Measurements from ENCODE around the gene DCPS.
"Not testable (repeated sequence)": the region's sequence is repeated elsewhere in the genome, so short reads cannot be mapped to it uniquely, and the experiment has no call there.

Gene DCPS

GRCh38 chr11:126370016-126370415 is 66.2 kb downstream of the DCPS start:
- no peak overlapping the region for H2AFZ ChIP-seq (ENCODE audit: low read depth)
- H3K36me3 ChIP-seq (ENCODE audit: insufficient read depth) = no peaks in the 10 kb centered on the region
- no peak overlapping the region for H3K4me2 ChIP-seq
- no peaks in the 10 kb centered on the region for H4K20me1 ChIP-seq (ENCODE audit: insufficient read depth)
- no peaks in the 10 kb centered on the region for H3K4me1 ChIP-seq (ENCODE audit: low read depth, poor library complexity, severe bottlenecking)
- H3K27me3 ChIP-seq (ENCODE audit: insufficient read depth, low read depth) = no peaks in the 10 kb centered on the region
- H3K9ac ChIP-seq = no peak overlapping the region
- H3K4me3 ChIP-seq (IDR thresholded peaks at IDR 0.05; ENCODE audit: insufficient read depth, low read depth, low read length) = no peak overlapping the region
- H3K79me2 ChIP-seq (ENCODE audit: insufficient read depth, low read depth) = no peaks in the 10 kb centered on the region
- TF ChIP-seq, protein P1, sequence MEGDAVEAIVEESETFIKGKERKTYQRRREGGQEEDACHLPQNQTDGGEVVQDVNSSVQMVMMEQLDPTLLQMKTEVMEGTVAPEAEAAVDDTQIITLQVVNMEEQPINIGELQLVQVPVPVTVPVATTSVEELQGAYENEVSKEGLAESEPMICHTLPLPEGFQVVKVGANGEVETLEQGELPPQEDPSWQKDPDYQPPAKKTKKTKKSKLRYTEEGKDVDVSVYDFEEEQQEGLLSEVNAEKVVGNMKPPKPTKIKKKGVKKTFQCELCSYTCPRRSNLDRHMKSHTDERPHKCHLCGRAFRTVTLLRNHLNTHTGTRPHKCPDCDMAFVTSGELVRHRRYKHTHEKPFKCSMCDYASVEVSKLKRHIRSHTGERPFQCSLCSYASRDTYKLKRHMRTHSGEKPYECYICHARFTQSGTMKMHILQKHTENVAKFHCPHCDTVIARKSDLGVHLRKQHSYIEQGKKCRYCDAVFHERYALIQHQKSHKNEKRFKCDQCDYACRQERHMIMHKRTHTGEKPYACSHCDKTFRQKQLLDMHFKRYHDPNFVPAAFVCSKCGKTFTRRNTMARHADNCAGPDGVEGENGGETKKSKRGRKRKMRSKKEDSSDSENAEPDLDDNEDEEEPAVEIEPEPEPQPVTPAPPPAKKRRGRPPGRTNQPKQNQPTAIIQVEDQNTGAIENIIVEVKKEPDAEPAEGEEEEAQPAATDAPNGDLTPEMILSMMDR (conservative IDR thresholded peaks at IDR 0.05; ENCODE audit: low read depth, low read length) = no peak
- H3K27ac ChIP-seq = no peak overlapping the region

DNA sequence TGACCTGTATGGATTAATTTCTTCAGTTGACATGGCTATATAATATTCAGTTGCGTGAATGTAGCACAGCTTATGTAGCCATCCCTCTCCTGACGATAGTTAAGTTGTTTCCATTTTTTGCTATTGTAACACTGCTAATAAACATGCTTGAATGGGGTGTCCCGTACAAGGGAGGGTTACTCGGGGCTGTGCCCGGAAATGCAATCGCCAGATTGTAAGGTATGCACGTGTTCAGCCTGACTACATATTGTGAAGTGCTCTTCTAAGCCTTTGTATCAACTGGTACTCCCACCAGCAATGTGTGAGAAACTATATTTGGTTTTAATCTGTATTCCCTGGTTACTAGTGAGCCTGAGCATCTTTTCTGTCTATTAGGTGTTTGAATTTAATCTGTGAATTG is 67.7 kb downstream of the DCPS start:
- TF ChIP-seq, protein P1 (conservative IDR thresholded peaks at IDR 0.05; ENCODE audit: low read depth, low read length) = no peak
- H3K36me3 ChIP-seq (ENCODE audit: insufficient read depth) = no peaks in the 10 kb centered on the region
- no peak overlapping the region for H3K4me2 ChIP-seq
- H3K4me3 ChIP-seq (IDR thresholded peaks at IDR 0.05; ENCODE audit: insufficient read depth, low read depth, low read length) = no peak overlapping the region
- H4K20me1 ChIP-seq (ENCODE audit: insufficient read depth) = no peaks in the 10 kb centered on the region
- no peak overlapping the region for H3K27ac ChIP-seq
- no peak overlapping the region for H3K9ac ChIP-seq
- no peaks in the 10 kb centered on the region for H3K27me3 ChIP-seq (ENCODE audit: insufficient read depth, low read depth)
- H2AFZ ChIP-seq (ENCODE audit: low read depth) = no peak overlapping the region
- H3K4me1 ChIP-seq (ENCODE audit: low read depth, poor library complexity, severe bottlenecking) = no peaks in the 10 kb centered on the region
- no peaks in the 10 kb centered on the region for H3K79me2 ChIP-seq (ENCODE audit: insufficient read depth, low read depth)

- not testable (repeated sequence) for H3K4me3 ChIP-seq (IDR thresholded peaks at IDR 0.05; ENCODE audit: insufficient read depth, low read depth, low read length); H3K27me3 ChIP-seq (ENCODE audit: insufficient read depth, low read depth); H3K9ac ChIP-seq; H3K79me2 ChIP-seq (ENCODE audit: insufficient read depth, low read depth); H3K36me3 ChIP-seq (ENCODE audit: insufficient read depth); H2AFZ ChIP-seq (ENCODE audit: low read depth); H4K20me1 ChIP-seq (ENCODE audit: insufficient read depth); H3K27ac ChIP-seq; H3K4me2 ChIP-seq; H3K4me1 ChIP-seq (ENCODE audit: low read depth, poor library complexity, severe bottlenecking)
Measured at GRCh38 chr11:126373389-126374066, 69.7 kb downstream of the DCPS start.

GRCh38 chr11:126374562-126375300 is 70.9 kb downstream of the DCPS start:
- not testable (repeated sequence) for H3K9ac ChIP-seq; H3K4me2 ChIP-seq; H3K4me3 ChIP-seq (IDR thresholded peaks at IDR 0.05; ENCODE audit: insufficient read depth, low read depth, low read length); H3K27ac ChIP-seq; H4K20me1 ChIP-seq (ENCODE audit: insufficient read depth); H3K36me3 ChIP-seq (ENCODE audit: insufficient read depth); H3K79me2 ChIP-seq (ENCODE audit: insufficient read depth, low read depth); H2AFZ ChIP-seq (ENCODE audit: low read depth); H3K4me1 ChIP-seq (ENCODE audit: low read depth, poor library complexity, severe bottlenecking); H3K27me3 ChIP-seq (ENCODE audit: insufficient read depth, low read depth)

- no peaks in the 10 kb centered on the region for H3K36me3 ChIP-seq (ENCODE audit: insufficient read depth)
- no peaks in the 10 kb centered on the region for H4K20me1 ChIP-seq (ENCODE audit: insufficient read depth)
- no peak overlapping the region for H3K27ac ChIP-seq
- no peaks in the 10 kb centered on the region for H3K79me2 ChIP-seq (ENCODE audit: insufficient read depth, low read depth)
- TF ChIP-seq, protein P1 (conservative IDR thresholded peaks at IDR 0.05; ENCODE audit: low read depth, low read length) = no peak
- H3K4me2 ChIP-seq = no peak overlapping the region
- H3K27me3 ChIP-seq (ENCODE audit: insufficient read depth, low read depth) = no peaks in the 10 kb centered on the region
- H3K9ac ChIP-seq = no peak overlapping the region
- H3K4me1 ChIP-seq (ENCODE audit: low read depth, poor library complexity, severe bottlenecking) = no peaks in the 10 kb centered on the region
- no peak overlapping the region for H2AFZ ChIP-seq (ENCODE audit: low read depth)
- no peak overlapping the region for H3K4me3 ChIP-seq (IDR thresholded peaks at IDR 0.05; ENCODE audit: insufficient read depth, low read depth, low read length)
Measured at GRCh38 chr11:126375726-126376125, 71.9 kb downstream of the DCPS start.
